Measurements from ENCODE around the gene FOXF1.

DNA sequence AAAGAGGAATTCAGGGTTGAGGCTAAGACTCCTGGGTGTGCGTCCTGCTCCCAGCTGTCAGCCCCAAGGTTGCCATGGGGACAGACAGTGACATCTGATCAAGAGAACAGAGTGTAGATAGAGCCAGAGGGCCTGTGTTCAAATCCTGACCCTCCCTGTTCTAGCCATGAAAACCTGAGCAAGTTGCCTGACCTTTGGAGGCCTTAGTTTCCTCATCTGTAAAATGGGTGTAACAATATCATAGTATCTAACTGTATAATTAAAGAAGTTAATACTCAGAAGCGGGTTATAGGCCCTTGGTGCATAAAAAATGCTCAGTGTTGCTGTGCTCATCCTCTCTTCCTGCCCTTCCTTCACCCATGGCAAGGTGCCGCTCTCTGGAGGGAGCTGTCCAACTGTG lies 28.7 kb upstream of the FOXF1 start:
- TF ChIP-seq CTCF (IDR thresholded peaks at IDR 0.05) (no peak), POLR2A (IDR thresholded peaks at IDR 0.05) (no peak)

Data from testis (tissue), 2 donors.